ENCODE data around the gene PRRG4.
"Not testable (repeated sequence)": the region's sequence is repeated elsewhere in the genome, so short reads cannot be mapped to it uniquely, and the experiment has no call there.

PRRG4 gene

GRCh38 chr11:32821917-32822560 lies 7.7 kb upstream of the PRRG4 start:
- ChIA-PET CTCF (no interaction called here), POLR2A (no interaction called here)
- DNase-seq (ENCODE audit: extremely low spot score), result no peak

GRCh38 chr11:32823617-32824016 lies 6.1 kb upstream of the PRRG4 start:
- CTCF ChIA-PET; DNase-seq (ENCODE audit: extremely low spot score); POLR2A ChIA-PET: not testable (repeated sequence)

More at GRCh38 chr11:32821917-32822560, 7.7 kb upstream of the PRRG4 start:
- TF ChIP-seq FOXK2 (IDR thresholded peaks at IDR 0.05) (no peak), ZNF384 (IDR thresholded peaks at IDR 0.05) (no peak), PKNOX1 (IDR thresholded peaks at IDR 0.05) (no peak), ELF4 (IDR thresholded peaks at IDR 0.05) (no peak), FOXM1 (IDR thresholded peaks at IDR 0.05; ENCODE audit: borderline replicate concordance) (no peak), TARDBP (IDR thresholded peaks at IDR 0.05) (no peak), LEF1 (IDR thresholded peaks at IDR 0.05; ENCODE audit: borderline replicate concordance) (no peak), ARNT (IDR thresholded peaks at IDR 0.05) (no peak), CTBP1 (IDR thresholded peaks at IDR 0.05; ENCODE audit: borderline replicate concordance) (no peak), NFRKB (IDR thresholded peaks at IDR 0.05) (no peak), SP1 (IDR thresholded peaks at IDR 0.05) (no peak), HDGF (IDR thresholded peaks at IDR 0.05; ENCODE audit: borderline replicate concordance) (no peak), SUZ12 (IDR thresholded peaks at IDR 0.05) (no peak), BHLHE40 (IDR thresholded peaks at IDR 0.05; ENCODE audit: borderline replicate concordance) (no peak)

GRCh38 chr11:32826113-32826512 lies 3.6 kb upstream of the PRRG4 start:
- DNase-seq (ENCODE audit: extremely low spot score), result no peak
- ChIA-PET CTCF (no interaction called here), POLR2A (no interaction called here)
- TF ChIP-seq SUZ12 (IDR thresholded peaks at IDR 0.05) (no peak), FOXK2 (IDR thresholded peaks at IDR 0.05) (no peak), FOXM1 (IDR thresholded peaks at IDR 0.05; ENCODE audit: borderline replicate concordance) (no peak), BHLHE40 (IDR thresholded peaks at IDR 0.05; ENCODE audit: borderline replicate concordance) (no peak), L3MBTL2 (conservative IDR thresholded peaks at IDR 0.05) (no peak), TARDBP (IDR thresholded peaks at IDR 0.05) (no peak), NFRKB (IDR thresholded peaks at IDR 0.05) (no peak), FOXA1 (IDR thresholded peaks at IDR 0.05) (no peak), ARNT (IDR thresholded peaks at IDR 0.05) (no peak), HDGF (IDR thresholded peaks at IDR 0.05; ENCODE audit: borderline replicate concordance) (no peak), LEF1 (IDR thresholded peaks at IDR 0.05; ENCODE audit: borderline replicate concordance) (no peak), PKNOX1 (IDR thresholded peaks at IDR 0.05) (no peak)

GRCh38 chr11:32827276-32827675 lies 2.5 kb upstream of the PRRG4 start:
- POLR2A ChIA-PET, result no interaction called here
- CTCF ChIA-PET, result no interaction called here
- no peak for TF ChIP-seq TARDBP (IDR thresholded peaks at IDR 0.05)
- no peak for TF ChIP-seq NFRKB (IDR thresholded peaks at IDR 0.05)
- TF ChIP-seq FOXA1 (IDR thresholded peaks at IDR 0.05), result no peak
- TF ChIP-seq L3MBTL2 (conservative IDR thresholded peaks at IDR 0.05), result no peak
- TF ChIP-seq SUZ12 (IDR thresholded peaks at IDR 0.05), result no peak
- TF ChIP-seq LEF1 (IDR thresholded peaks at IDR 0.05; ENCODE audit: borderline replicate concordance), result no peak
- TF ChIP-seq ELF4 (IDR thresholded peaks at IDR 0.05), result no peak
- no peak for TF ChIP-seq FOXM1 (IDR thresholded peaks at IDR 0.05; ENCODE audit: borderline replicate concordance)
- no peak for TF ChIP-seq BHLHE40 (IDR thresholded peaks at IDR 0.05; ENCODE audit: borderline replicate concordance)
- TF ChIP-seq ARNT (IDR thresholded peaks at IDR 0.05), result no peak

GRCh38 chr11:32829157-32829679 lies 509 bp upstream of the PRRG4 start:
- CTCF ChIA-PET, result no interaction called here

More at GRCh38 chr11:32827276-32827675, 2.5 kb upstream of the PRRG4 start:
- DNase-seq (ENCODE audit: extremely low spot score), result no peak

More at GRCh38 chr11:32829157-32829679, 509 bp upstream of the PRRG4 start:
- no peak for TF ChIP-seq HDGF (IDR thresholded peaks at IDR 0.05; ENCODE audit: borderline replicate concordance)
- no peak for TF ChIP-seq FOXK2 (IDR thresholded peaks at IDR 0.05)
- TF ChIP-seq CTBP1 (IDR thresholded peaks at IDR 0.05; ENCODE audit: borderline replicate concordance), result no peak
- TF ChIP-seq FOXM1 (IDR thresholded peaks at IDR 0.05; ENCODE audit: borderline replicate concordance), result no peak
- TF ChIP-seq BHLHE40 (IDR thresholded peaks at IDR 0.05; ENCODE audit: borderline replicate concordance), result no peak
- TF ChIP-seq PKNOX1 (IDR thresholded peaks at IDR 0.05), result no peak
- TF ChIP-seq FOXA1 (IDR thresholded peaks at IDR 0.05), result no peak
- no peak for TF ChIP-seq LEF1 (IDR thresholded peaks at IDR 0.05; ENCODE audit: borderline replicate concordance)
- no peak for TF ChIP-seq ZNF384 (IDR thresholded peaks at IDR 0.05)
- TF ChIP-seq TARDBP (IDR thresholded peaks at IDR 0.05), result no peak
- TF ChIP-seq NFRKB (IDR thresholded peaks at IDR 0.05), result no peak
- no peak for TF ChIP-seq ELF4 (IDR thresholded peaks at IDR 0.05)
- no peak for TF ChIP-seq SUZ12 (IDR thresholded peaks at IDR 0.05)
- no peak for TF ChIP-seq L3MBTL2 (conservative IDR thresholded peaks at IDR 0.05)
- TF ChIP-seq SP1 (IDR thresholded peaks at IDR 0.05), result no peak
- no peak for TF ChIP-seq ARNT (IDR thresholded peaks at IDR 0.05)
- POLR2A ChIA-PET, result interaction anchor here (1.1 kb wide), 1 partner anchor 65 kb away, joined by 4 read pairs; no protein-coding TSS in a partner anchor
- no peak for DNase-seq (ENCODE audit: extremely low spot score)
